Ectodermal cell (in vitro differentiated cells): ENCODE data around the gene BMP6.
"Not testable (repeated sequence)": the region's sequence is repeated elsewhere in the genome, so short reads cannot be mapped to it uniquely, and the experiment has no call there.

Source experiments
- H3K27ac ChIP-seq: 2 replicates; pipeline ENCODE4 v1.7.0; 2013; ENCODE audit warnings: mild to moderate bottlenecking, low read depth, low read length; ENCODE audit not compliant: insufficient read depth, poor library complexity, severe bottlenecking
- H3K27me3 ChIP-seq: 2 replicates; pipeline ENCODE4 v1.7.0; 2013; ENCODE audit warnings: mild to moderate bottlenecking, low read length; ENCODE audit not compliant: insufficient read depth, control insufficient read depth, poor library complexity, severe bottlenecking
- H3K36me3 ChIP-seq: one replicate; pipeline ENCODE4 v1.7.0; 2013; ENCODE audit warnings: low read length; ENCODE audit not compliant: control insufficient read depth, insufficient read depth
- H3K4me1 ChIP-seq: one replicate; pipeline ENCODE4 v1.7.0; 2013; ENCODE audit warnings: low read length; ENCODE audit not compliant: control insufficient read depth, insufficient read depth
- H3K4me3 ChIP-seq: 2 replicates; pipeline ENCODE4 v1.7.0; 2013; ENCODE audit warnings: low read depth, low read length, control low read depth; ENCODE audit not compliant: insufficient read depth
- H3K9me3 ChIP-seq: 2 replicates; pipeline ENCODE4 v1.7.0; 2013; ENCODE audit warnings: mild to moderate bottlenecking, low read length, moderate library complexity; ENCODE audit not compliant: control insufficient read depth
- WGBS, 2 experiments: methylation state at CpG; one replicate each; pipeline ENCODE4 v1.1.7; 2013; ENCODE audit warnings: missing lambda C conversion rate in 2 of 2; 5-methylcytosine and 5-hydroxymethylcytosine counted together

The BMP6 gene

GRCh38 chr6:7803214-7803613 is 77.3 kb downstream of the BMP6 start:
- H3K27ac ChIP-seq, result no peak overlapping the region
- H3K4me1 ChIP-seq, result no peaks in the 10 kb centered on the region
- no peaks in the 10 kb centered on the region for H3K27me3 ChIP-seq
- no peaks in the 10 kb centered on the region for H3K9me3 ChIP-seq
- no peak overlapping the region for H3K4me3 ChIP-seq
- 90 to 99% methylated on average over 3 of the region's 3 CpGs for WGBS, 2 experiments
- no peaks in the 10 kb centered on the region for H3K36me3 ChIP-seq

GRCh38 chr6:7805078-7805849 is 79.4 kb downstream of the BMP6 start:
- Histone ChIP-seq H3K9me3 (no peaks in the 10 kb centered on the region), H3K27ac (no peak overlapping the region), H3K4me3 (no peak overlapping the region), H3K27me3 (no peaks in the 10 kb centered on the region), H3K36me3 (no peaks in the 10 kb centered on the region), H3K4me1 (no peaks in the 10 kb centered on the region)
- WGBS, 2 experiments, result 93 to 94% methylated on average over 11 of the region's 11 CpGs

DNA sequence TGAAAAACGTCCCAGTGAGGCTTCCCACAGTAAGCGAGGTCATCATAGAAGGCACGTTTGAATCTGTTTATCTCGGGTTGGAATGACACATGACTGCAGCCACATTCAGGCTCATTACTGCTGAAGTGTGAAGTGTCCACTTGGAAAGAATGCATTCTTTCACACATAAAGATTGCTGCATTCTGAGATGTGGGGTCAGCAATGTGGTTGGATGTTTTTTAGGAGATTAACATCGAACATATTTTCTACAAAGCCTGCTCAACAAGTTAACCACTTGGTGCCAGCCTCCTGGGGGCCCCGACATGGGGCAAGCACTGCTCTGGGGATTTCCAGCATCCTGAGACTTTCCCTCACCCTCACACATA is 79.9 kb downstream of the BMP6 start:
- H3K36me3 ChIP-seq, result no peaks in the 10 kb centered on the region
- 67 to 74% methylated on average over 6 of the region's 6 CpGs for WGBS, 2 experiments
- no peaks in the 10 kb centered on the region for H3K9me3 ChIP-seq
- no peak overlapping the region for H3K27ac ChIP-seq
- H3K27me3 ChIP-seq, result no peaks in the 10 kb centered on the region
- no peak overlapping the region for H3K4me3 ChIP-seq
- no peaks in the 10 kb centered on the region for H3K4me1 ChIP-seq

GRCh38 chr6:7806711-7807110 is 80.8 kb downstream of the BMP6 start:
- Histone ChIP-seq H3K27me3 (no peaks in the 10 kb centered on the region), H3K27ac (no peak overlapping the region), H3K9me3 (no peaks in the 10 kb centered on the region), H3K36me3 (no peaks in the 10 kb centered on the region), H3K4me1 (no peaks in the 10 kb centered on the region), H3K4me3 (no peak overlapping the region)
- 92 to 93% methylated on average over 1 of the region's 1 CpG for WGBS, 2 experiments

DNA sequence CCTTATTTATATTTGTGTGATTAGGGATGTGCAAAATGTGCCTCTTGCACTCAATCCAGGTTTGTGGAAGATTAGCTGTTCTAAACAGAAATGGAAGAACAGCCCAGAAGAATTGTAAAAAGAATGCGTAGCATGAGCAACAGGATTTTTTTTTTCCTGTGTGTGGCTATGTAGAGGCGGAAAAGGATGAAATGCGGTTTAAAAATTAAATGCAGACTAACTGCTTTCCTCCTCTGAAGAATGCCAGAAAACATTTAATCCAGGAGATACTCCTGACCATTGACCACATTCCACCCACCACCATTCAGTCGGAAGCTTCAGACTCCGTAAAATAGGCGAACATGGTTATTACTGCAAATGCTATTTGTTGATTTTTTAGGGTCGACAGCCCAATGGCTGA is 83.4 kb downstream of the BMP6 start:
- H3K4me1 ChIP-seq, result no peaks in the 10 kb centered on the region

DNA sequence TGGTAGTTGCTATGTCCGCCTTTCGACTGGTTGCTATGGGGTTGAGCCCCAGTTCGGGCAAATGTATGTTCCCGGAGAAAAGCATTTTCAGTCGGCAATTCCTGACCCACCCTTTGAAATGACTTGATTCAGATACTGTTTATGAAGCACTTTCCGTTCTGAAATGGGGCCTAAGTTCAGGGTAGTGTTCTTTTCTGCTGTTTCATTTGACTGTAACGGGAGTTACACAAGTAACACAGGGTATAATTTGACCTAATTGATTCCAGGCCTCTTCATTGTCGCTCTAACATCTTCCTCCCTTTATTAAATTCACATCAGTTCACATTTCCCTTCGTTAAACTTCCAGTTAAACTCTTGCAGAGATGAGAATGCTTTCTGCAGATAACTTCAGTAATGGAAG is 85.5 kb downstream of the BMP6 start:
- Histone ChIP-seq H3K27ac (no peak overlapping the region), H3K27me3 (no peaks in the 10 kb centered on the region), H3K36me3 (no peaks in the 10 kb centered on the region), H3K9me3 (no peaks in the 10 kb centered on the region), H3K4me1 (no peaks in the 10 kb centered on the region), H3K4me3 (no peak overlapping the region)
- WGBS, 2 experiments, result 87% methylated on average over 9 of the region's 9 CpGs

More for the DNA sequence above, 83.4 kb downstream of the BMP6 start:
- 93 to 99% methylated on average over 7 of the region's 7 CpGs for WGBS, 2 experiments
- no peak overlapping the region for H3K4me3 ChIP-seq
- H3K9me3 ChIP-seq, result no peaks in the 10 kb centered on the region
- H3K27ac ChIP-seq, result no peak overlapping the region
- no peaks in the 10 kb centered on the region for H3K36me3 ChIP-seq
- no peaks in the 10 kb centered on the region for H3K27me3 ChIP-seq

DNA sequence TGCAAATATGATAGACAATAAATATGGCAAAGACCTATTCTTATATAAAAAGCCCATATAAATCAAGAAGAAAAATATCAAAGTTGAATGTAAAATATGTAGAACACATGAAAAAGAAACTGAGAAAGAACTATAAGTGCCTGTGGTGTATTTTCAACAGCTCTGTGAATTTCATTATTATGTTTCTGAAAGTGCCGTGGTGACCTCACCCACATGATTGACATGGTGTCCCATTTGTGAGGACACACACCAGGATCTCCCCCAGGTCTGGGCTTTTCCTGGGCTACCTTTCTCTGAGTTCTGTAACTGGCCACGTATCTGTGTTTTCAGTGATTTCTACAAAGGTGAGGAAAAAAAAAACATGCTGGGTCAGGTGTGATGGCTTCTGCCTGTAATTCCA is 86.7 kb downstream of the BMP6 start:
- no peak overlapping the region for H3K4me3 ChIP-seq
- whole genome bisulfite sequencing, 2 experiments, result 92 to 94% methylated on average over 2 of the region's 2 CpGs

GRCh38 chr6:7813193-7813592 is 87.3 kb downstream of the BMP6 start:
- H3K4me1 ChIP-seq, result no peaks in the 10 kb centered on the region
- no peak overlapping the region for H3K27ac ChIP-seq
- no peaks in the 10 kb centered on the region for H3K36me3 ChIP-seq
- no peak overlapping the region for H3K4me3 ChIP-seq
- WGBS, 2 experiments, result 86 to 100% methylated on average over 1 of the region's 1 CpG
- no peaks in the 10 kb centered on the region for H3K27me3 ChIP-seq
- H3K9me3 ChIP-seq, result no peaks in the 10 kb centered on the region

More for the DNA sequence above, 86.7 kb downstream of the BMP6 start:
- Histone ChIP-seq H3K9me3 (no peaks in the 10 kb centered on the region), H3K27me3 (no peaks in the 10 kb centered on the region), H3K4me1 (no peaks in the 10 kb centered on the region), H3K36me3 (no peaks in the 10 kb centered on the region), H3K27ac (no peak overlapping the region)

DNA sequence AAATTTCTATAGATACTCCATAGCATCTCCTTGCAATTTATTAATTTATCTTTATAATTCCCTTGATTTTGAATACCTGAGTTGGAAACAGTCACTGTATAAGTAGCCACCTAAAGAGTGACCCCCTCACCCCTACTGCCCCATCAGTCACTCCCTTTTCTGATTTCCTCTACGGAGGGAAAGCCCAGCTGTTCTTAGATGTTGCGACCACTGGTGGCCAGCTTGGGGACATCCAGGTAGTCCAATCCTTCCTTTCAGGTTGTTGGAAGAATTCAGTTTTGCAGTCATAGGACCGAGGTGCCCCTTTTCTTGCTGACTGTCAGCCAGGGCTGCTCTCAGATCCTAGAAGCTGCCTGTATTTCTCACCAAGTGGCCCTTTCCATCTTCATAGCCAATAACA is 87.8 kb downstream of the BMP6 start:
- no peaks in the 10 kb centered on the region for H3K36me3 ChIP-seq
- H3K9me3 ChIP-seq, result no peaks in the 10 kb centered on the region
- H3K27me3 ChIP-seq, result no peaks in the 10 kb centered on the region
- no peak overlapping the region for H3K27ac ChIP-seq
- no peaks in the 10 kb centered on the region for H3K4me1 ChIP-seq
- 62 to 64% methylated on average over 3 of the region's 3 CpGs for WGBS, 2 experiments
- no peak overlapping the region for H3K4me3 ChIP-seq

DNA sequence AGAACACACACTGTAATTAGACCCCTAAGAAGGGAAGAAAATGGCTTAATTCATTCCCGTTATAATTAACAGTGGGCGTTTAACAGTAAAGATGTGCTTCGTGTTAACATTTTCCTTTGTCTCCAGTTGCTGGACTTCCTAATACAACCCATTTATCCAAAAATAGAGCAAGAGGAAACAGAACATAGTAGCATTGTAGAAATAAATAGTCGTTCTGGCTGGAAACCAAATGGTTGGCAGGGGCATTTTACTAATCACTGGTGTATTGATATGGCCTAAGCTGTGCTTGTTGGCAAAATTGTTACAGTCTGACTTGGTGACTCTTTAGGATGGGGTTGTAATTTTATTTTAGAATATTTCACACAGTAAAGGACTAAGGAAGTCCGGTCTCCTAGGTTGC is 89.8 kb downstream of the BMP6 start:
- H3K4me1 ChIP-seq, result no peaks in the 10 kb centered on the region
- no peaks in the 10 kb centered on the region for H3K36me3 ChIP-seq
- no peak overlapping the region for H3K4me3 ChIP-seq
- no peaks in the 10 kb centered on the region for H3K27me3 ChIP-seq
- no peaks in the 10 kb centered on the region for H3K9me3 ChIP-seq
- 93 to 95% methylated on average over 5 of the region's 5 CpGs for WGBS, 2 experiments
- H3K27ac ChIP-seq, result no peak overlapping the region

- H3K9me3 ChIP-seq, H3K4me3 ChIP-seq, H3K27me3 ChIP-seq, H3K4me1 ChIP-seq, H3K36me3 ChIP-seq, H3K27ac ChIP-seq: not testable (repeated sequence)
- WGBS, 2 experiments, result 90 to 100% methylated on average over 1 to 4 of the region's 5 CpGs
Measured at GRCh38 chr6:7817184-7817583, 91.3 kb downstream of the BMP6 start.
